ENCODE results near the gene PSMD6.

PSMD6 gene

DNA sequence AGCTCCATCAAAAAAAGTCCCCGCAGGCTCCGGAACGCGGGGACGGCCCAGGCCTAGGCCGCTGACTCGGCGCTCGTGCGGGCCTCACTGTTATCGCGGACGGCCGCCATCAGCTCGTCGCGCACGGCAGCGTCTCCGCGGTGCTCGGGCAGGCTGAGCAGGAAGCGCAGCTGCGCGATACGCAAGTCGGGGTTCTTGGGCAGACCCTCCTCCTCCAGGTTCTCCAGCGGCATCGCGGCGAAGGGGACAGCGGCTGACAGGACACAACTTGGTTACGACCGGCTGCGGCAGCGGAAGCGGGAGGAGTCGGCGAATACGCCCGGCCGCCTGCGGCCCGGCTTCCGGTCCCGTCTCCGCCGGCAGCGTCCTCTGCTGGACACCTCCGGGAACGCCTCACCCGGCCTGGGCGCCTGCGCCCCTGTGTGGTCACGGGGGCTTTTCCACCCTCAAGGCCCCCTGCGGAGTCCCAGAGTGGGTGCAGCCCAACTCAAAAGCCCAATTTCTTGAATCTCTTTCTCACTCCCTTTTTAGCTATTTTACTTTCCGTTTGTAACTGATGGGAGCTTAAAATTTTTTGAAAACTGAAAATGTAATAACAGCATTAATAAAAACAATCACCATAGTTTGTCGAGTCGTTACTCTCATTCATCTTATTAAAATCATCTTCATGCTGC is at the start of gene PSMD6:
TSS of gene PSMD6 (minus strand) at position 308 of the 674 bp plus-strand sequence. CDS start at position 233, 75 bp downstream.
- Histone ChIP-seq H3K27me3 (replicated peaks; ENCODE audit: control insufficient read depth, insufficient read depth, low read length) (no peaks in the 10 kb centered on the region; the same call in 1 of the 2 replicates), H3K36me3 (ENCODE audit: control insufficient read depth, insufficient read depth, low read length) (peaks cover 2% of the 10 kb centered on the region)

DNA sequence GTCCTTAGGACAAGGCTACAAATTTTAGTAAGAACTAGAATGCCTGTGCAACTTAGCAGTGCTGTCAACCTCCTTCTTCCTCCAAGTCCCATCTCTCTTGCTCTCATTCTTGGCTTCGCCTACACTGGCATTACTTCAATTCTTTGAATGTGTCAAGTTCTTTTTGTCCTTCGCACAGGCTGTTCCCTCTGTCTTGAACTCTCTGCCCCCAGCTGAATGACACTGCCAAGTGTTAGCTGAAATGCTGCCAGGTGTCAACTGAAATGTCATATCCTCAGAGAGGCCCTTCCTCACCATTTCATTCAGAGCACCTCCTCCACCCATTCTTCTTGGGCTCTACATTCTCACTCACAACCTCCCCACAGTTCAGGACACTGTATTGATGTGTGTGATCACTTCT is 48.8 kb upstream of the PSMD6 start:
- DNase-seq (ENCODE audit: extremely low read depth, insufficient read length), result no peak
- no peaks in the 10 kb centered on the region; the same call in 1 of the 2 replicates for H3K27me3 ChIP-seq (replicated peaks; ENCODE audit: control insufficient read depth, insufficient read depth, low read length)
- H3K4me3 ChIP-seq (replicated peaks; ENCODE audit: low read depth, low read length), result no peak overlapping the region
- TF ChIP-seq, protein P1, sequence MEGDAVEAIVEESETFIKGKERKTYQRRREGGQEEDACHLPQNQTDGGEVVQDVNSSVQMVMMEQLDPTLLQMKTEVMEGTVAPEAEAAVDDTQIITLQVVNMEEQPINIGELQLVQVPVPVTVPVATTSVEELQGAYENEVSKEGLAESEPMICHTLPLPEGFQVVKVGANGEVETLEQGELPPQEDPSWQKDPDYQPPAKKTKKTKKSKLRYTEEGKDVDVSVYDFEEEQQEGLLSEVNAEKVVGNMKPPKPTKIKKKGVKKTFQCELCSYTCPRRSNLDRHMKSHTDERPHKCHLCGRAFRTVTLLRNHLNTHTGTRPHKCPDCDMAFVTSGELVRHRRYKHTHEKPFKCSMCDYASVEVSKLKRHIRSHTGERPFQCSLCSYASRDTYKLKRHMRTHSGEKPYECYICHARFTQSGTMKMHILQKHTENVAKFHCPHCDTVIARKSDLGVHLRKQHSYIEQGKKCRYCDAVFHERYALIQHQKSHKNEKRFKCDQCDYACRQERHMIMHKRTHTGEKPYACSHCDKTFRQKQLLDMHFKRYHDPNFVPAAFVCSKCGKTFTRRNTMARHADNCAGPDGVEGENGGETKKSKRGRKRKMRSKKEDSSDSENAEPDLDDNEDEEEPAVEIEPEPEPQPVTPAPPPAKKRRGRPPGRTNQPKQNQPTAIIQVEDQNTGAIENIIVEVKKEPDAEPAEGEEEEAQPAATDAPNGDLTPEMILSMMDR (IDR thresholded peaks at IDR 0.05; ENCODE audit: insufficient read depth, low read length, poor library complexity, severe bottlenecking), result no peak
- H3K36me3 ChIP-seq (ENCODE audit: control insufficient read depth, insufficient read depth, low read length), result no peaks in the 10 kb centered on the region

More for the DNA sequence above, at the start of gene PSMD6:
- peak within 1 kb of the TSS; percentile 99 for H3K4me3 ChIP-seq (replicated peaks; ENCODE audit: low read depth, low read length)
- peak; percentile 94 for DNase-seq (ENCODE audit: extremely low read depth, insufficient read length)
- TF ChIP-seq, protein P1 (IDR thresholded peaks at IDR 0.05; ENCODE audit: insufficient read depth, low read length, poor library complexity, severe bottlenecking), result peak; percentile 100

DNA sequence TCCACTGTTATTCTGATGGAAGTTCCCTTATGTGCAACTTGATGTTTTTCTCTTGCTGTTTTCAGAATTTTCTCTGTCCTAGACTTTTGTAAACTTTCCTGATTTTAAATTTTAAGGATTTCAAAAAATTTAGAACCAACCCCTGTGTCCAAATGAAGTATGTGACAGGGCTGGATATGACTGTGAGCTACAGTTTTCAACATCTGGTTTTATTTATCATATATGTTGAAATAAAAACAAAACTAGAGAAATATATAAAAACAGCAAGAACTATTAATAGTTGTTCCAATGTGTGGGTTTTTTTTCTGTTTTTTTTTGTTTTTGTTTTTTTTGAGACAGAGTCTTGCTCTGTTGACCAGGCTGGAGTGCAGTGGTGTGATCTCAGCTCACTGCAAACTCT is 47.4 kb upstream of the PSMD6 start:
- DNase-seq (ENCODE audit: extremely low read depth, insufficient read length), result no peak
- Histone ChIP-seq H3K4me3 (replicated peaks; ENCODE audit: low read depth, low read length) (no peak overlapping the region), H3K36me3 (ENCODE audit: control insufficient read depth, insufficient read depth, low read length) (no peaks in the 10 kb centered on the region), H3K27me3 (replicated peaks; ENCODE audit: control insufficient read depth, insufficient read depth, low read length) (no peaks in the 10 kb centered on the region; the same call in 1 of the 2 replicates)
- TF ChIP-seq, protein P1 (IDR thresholded peaks at IDR 0.05; ENCODE audit: insufficient read depth, low read length, poor library complexity, severe bottlenecking), result no peak

DNA sequence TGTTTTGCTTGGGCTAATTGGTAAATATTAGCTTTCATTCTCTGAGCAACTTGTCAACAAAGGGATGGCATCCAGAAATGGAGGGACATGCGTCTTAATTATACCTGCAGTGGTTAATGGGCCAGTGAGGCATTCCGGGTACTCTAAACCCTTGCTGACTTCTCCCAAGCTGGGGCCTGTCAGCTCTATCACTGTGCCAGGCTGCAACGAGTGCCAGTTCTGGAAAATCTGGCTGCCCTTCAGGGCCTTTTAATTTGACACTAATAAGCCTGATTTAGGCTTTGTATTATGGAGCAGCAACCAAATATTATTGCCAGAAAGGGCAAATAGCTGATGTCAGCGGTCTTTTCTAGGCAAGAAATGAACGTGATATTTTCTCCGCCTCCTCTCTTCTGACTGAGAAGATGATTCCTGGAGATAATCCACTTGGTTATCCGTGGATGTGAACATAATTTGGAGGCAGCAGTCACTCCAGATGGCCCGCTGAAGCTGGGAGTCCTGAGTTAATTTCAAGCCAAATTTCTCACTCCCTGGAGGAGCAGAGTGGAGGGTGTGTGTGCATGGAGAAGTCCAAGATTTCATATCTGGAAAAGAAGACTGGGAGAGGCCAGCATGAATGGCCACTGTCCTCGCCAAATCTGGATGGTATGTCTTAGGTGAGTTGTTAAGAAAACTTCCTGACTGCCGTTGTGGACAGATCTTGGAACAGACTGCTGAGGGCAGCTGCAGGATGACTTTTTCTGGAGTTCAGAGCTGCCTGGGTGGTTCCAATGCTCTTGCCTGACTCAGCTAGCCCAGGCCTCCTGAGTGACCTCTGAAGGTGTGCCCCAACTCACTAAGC is 44.4 kb upstream of the PSMD6 start:
- TF ChIP-seq, protein P1 (IDR thresholded peaks at IDR 0.05; ENCODE audit: insufficient read depth, low read length, poor library complexity, severe bottlenecking), result no peak
- Histone ChIP-seq H3K36me3 (ENCODE audit: control insufficient read depth, insufficient read depth, low read length) (no peaks in the 10 kb centered on the region), H3K4me3 (replicated peaks; ENCODE audit: low read depth, low read length) (no peak overlapping the region), H3K27me3 (replicated peaks; ENCODE audit: control insufficient read depth, insufficient read depth, low read length) (no peaks in the 10 kb centered on the region; the same call in 1 of the 2 replicates)
- DNase-seq (ENCODE audit: extremely low read depth, insufficient read length), result no peak

DNA sequence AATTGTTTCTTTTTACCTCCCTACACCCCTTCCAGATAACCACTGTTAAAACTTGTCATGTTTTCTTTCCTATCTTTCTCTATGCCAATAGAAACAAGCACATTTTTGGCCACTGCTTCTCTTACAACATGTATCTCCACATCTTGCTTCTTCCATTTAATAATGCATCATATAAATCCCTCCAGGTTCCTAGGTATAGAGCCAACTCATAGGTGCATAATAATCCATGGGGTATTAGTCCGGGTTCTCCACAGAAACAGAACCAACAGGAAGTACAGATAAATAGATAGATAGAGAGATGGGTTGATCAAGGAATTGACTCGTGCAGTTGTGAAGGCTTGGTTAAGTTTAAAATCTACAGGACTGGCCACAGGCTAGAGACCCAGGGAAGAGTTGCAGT is 41.5 kb upstream of the PSMD6 start:
- no peaks in the 10 kb centered on the region; the same call in 1 of the 2 replicates for H3K27me3 ChIP-seq (replicated peaks; ENCODE audit: control insufficient read depth, insufficient read depth, low read length)
- TF ChIP-seq, protein P1 (IDR thresholded peaks at IDR 0.05; ENCODE audit: insufficient read depth, low read length, poor library complexity, severe bottlenecking), result no peak
- H3K4me3 ChIP-seq (replicated peaks; ENCODE audit: low read depth, low read length), result no peak overlapping the region
- H3K36me3 ChIP-seq (ENCODE audit: control insufficient read depth, insufficient read depth, low read length), result no peaks in the 10 kb centered on the region
- DNase-seq (ENCODE audit: extremely low read depth, insufficient read length), result no peak
